Measurements from ENCODE around the gene PCNX2. TPM values are rescaled to one million over a fixed set of nuclear protein-coding genes. Genes with fewer than 3 reads are reported as not detected.

Gene PCNX2
- total and polyA plus RNA-seq, 2 of the 13 experiments (the other 11 are each of a cell fraction or from before 2014, with no cell fraction given), result 0.11 to 0.42 TPM

DNA sequence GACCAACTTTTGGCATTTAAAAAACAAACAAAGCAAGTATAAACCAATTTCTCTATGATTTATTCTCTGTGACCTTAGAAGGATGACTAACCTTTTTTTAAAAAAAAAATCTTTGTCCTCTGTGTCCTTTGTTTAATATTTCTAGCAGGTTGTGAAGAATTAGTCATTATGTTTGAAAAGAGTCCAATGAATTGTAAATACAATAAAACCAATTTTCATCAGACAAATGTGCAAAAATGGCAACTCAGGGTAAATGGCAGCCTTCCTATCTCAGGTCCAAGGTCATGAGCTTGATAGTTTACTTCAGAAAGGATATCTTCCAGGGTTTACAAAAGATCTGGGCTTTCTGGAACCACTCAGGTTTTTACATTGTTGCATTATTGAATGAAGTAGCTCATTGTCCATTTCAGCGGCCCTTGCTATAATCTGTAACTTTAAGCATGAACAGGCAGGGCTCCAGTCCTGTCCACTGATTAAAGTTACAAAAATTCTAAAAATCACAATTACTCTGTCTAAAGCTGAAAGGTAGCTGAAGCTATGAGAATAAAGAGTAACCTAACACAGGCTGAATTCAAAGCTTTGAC lies 20.3 kb upstream of the PCNX2 start (continued):
- no peak for TF ChIP-seq ZBTB40 (IDR thresholded peaks at IDR 0.05)
- no peak for TF ChIP-seq ZBTB40 (CRISPR knock-in tag; IDR thresholded peaks at IDR 0.05)
- TF ChIP-seq ZFP62 (CRISPR knock-in tag; IDR thresholded peaks at IDR 0.05), result no peak
